Midbrain (tissue), 1 donor: ENCODE results near the gene ATP10B.
A peak's percentile ranks its signal among the peaks of the same experiment; 100 is the strongest.
"Not testable (repeated sequence)": the region's sequence is repeated elsewhere in the genome, so short reads cannot be mapped to it uniquely, and the experiment has no call there.

Experiments
- DNase-seq: peaks from one replicate; lab custom pipeline; 2025; lab: John Stamatoyannopoulos, UW

ATP10B gene

GRCh38 chr5:160831801-160832200, 20.2 kb downstream of the ATP10B start:
- no peak for DNase-seq

GRCh38 chr5:160824301-160825001, 27.6 kb downstream of the ATP10B start:
- no peak for DNase-seq

- not testable (repeated sequence) for DNase-seq
Observed at GRCh38 chr5:160812996-160813395, 39.0 kb downstream of the ATP10B start.

GRCh38 chr5:160805376-160805775, 46.6 kb downstream of the ATP10B start:
- DNase-seq = no peak

- DNase-seq = peak; percentile 53
Observed at GRCh38 chr5:160802592-160802991, 49.4 kb downstream of the ATP10B start.

- DNase-seq = no peak
Observed at GRCh38 chr5:160800375-160801275, 51.4 kb downstream of the ATP10B start.

- DNase-seq = no peak
Observed at GRCh38 chr5:160799184-160799583, 52.8 kb downstream of the ATP10B start.

- no peak for DNase-seq
Observed at GRCh38 chr5:160797020-160797419, 55.0 kb downstream of the ATP10B start.

GRCh38 chr5:160793530-160793899, 58.5 kb downstream of the ATP10B start:
- no peak for DNase-seq

GRCh38 chr5:160792732-160793529, 59.1 kb downstream of the ATP10B start:
- DNase-seq = no peak

- no peak for DNase-seq
Observed at GRCh38 chr5:160792281-160792680, 59.7 kb downstream of the ATP10B start.

- DNase-seq = no peak
Observed at GRCh38 chr5:160789219-160789859, 62.7 kb downstream of the ATP10B start.

- DNase-seq = peak; percentile 31
Observed at GRCh38 chr5:160788102-160788660, 63.8 kb downstream of the ATP10B start.

- no peak for DNase-seq
Observed at GRCh38 chr5:160787240-160787639, 64.8 kb downstream of the ATP10B start.

- DNase-seq = peak; percentile 69
Observed at GRCh38 chr5:160774666-160775315, 77.2 kb downstream of the ATP10B start.

- no peak for DNase-seq
Observed at GRCh38 chr5:160773646-160774410, 78.2 kb downstream of the ATP10B start.

GRCh38 chr5:160772854-160773253, 79.2 kb downstream of the ATP10B start:
- DNase-seq = no peak

GRCh38 chr5:160770718-160771117, 81.3 kb downstream of the ATP10B start:
- DNase-seq = no peak

GRCh38 chr5:160769301-160769700, 82.7 kb downstream of the ATP10B start:
- DNase-seq = no peak

- no peak for DNase-seq
Observed at GRCh38 chr5:160767062-160767461, 84.9 kb downstream of the ATP10B start.
